IMR-90 (cell line): ENCODE measurements around the gene HHIPL1. TPM values are rescaled to one million over a fixed set of nuclear protein-coding genes. Genes with fewer than 3 reads are reported as not detected.
A peak's percentile ranks its signal among the peaks of the same experiment; 100 is the strongest.

Experiments
- ATAC-seq: fragments of 200-7000 bp; cut with Tn5 transposase; 2 replicates; pipeline ENCODE4 v1.9.1; 2020; ENCODE audit warnings: low read depth, mild to moderate bottlenecking, moderate library complexity
- BruUV-seq: library from RNA; stranded (reverse); fragments of 400-500 nt; replicated peaks from 2 replicates; lab custom pipeline; 2021; lab: Mats Ljungman, UMichigan
- CTCF ChIA-PET: fragments of 300-600 bp; formaldehyde crosslinking; extraction: SDS; loops from one replicate; lab custom pipeline; 2021; ENCODE audit warnings: antibody characterized with exemption; lab: Yijun Ruan, JAX
- POLR2A ChIA-PET: fragments of 300-600 bp; sonication (Branson Sonifier 250); formaldehyde crosslinking; loops from one replicate; lab custom pipeline; 2022; ENCODE audit warnings: antibody characterized with exemption; ENCODE audit not compliant: unreplicated experiment; lab: Charles Lee
- DNase-seq: peaks from one replicate; pipeline ENCODE4 v3.0.0; 2013
- H2AFZ ChIP-seq: replicated peaks from 2 replicates; pipeline ENCODE3; 2013; ENCODE audit warnings: low read length, mild to moderate bottlenecking; ENCODE audit not compliant: poor library complexity
- H2AK5ac ChIP-seq: 2 replicates; pipeline ENCODE4 v1.6.1; 2013; ENCODE audit warnings: low read depth, low read length, inconsistent platforms
- H2AK9ac ChIP-seq: replicated peaks from 2 replicates; pipeline ENCODE3; 2013; ENCODE audit warnings: mild to moderate bottlenecking, low read depth, low read length, moderate library complexity; ENCODE audit not compliant: poor library complexity
- H2BK120ac ChIP-seq: 2 replicates; pipeline ENCODE4 v1.6.1; 2013; ENCODE audit warnings: low read depth, low read length, inconsistent platforms
- H2BK15ac ChIP-seq: 3 replicates; pipeline ENCODE4 v1.6.1; 2013; ENCODE audit warnings: low read depth, low read length, inconsistent platforms
- H2BK20ac ChIP-seq: 2 replicates; pipeline ENCODE4 v1.6.1; 2013; ENCODE audit warnings: low read depth, mild to moderate bottlenecking, inconsistent platforms, low read length, moderate library complexity
- H2BK5ac ChIP-seq: 2 replicates; pipeline ENCODE4 v1.6.1; 2013; ENCODE audit warnings: mild to moderate bottlenecking, low read depth, low read length, inconsistent platforms; ENCODE audit not compliant: poor library complexity, severe bottlenecking
- H3K14ac ChIP-seq: replicated peaks from 2 replicates; pipeline ENCODE4 v1.6.1; 2013; ENCODE audit warnings: low read depth, low read length, inconsistent platforms
- H3K18ac ChIP-seq: 2 replicates; pipeline ENCODE4 v1.6.1; 2013; ENCODE audit warnings: low read depth, low read length, control low read depth
- H3K23ac ChIP-seq: 2 replicates; pipeline ENCODE4 v1.6.1; 2013; ENCODE audit warnings: low read depth, low read length, inconsistent platforms
- H3K27ac ChIP-seq: 2 replicates; pipeline ENCODE4 v1.5.1; 2013; ENCODE audit warnings: mild to moderate bottlenecking, control low read depth, low read length; ENCODE audit not compliant: insufficient read depth
- H3K27me3 ChIP-seq: 2 replicates; pipeline ENCODE4 v1.6.1; 2013; ENCODE audit warnings: low read length; ENCODE audit not compliant: control insufficient read depth, insufficient read depth
- H3K36me3 ChIP-seq: 2 replicates; pipeline ENCODE4 v1.6.1; 2013; ENCODE audit warnings: low read length, mixed read lengths; ENCODE audit not compliant: control insufficient read depth, insufficient read depth
- H3K4ac ChIP-seq: 2 replicates; pipeline ENCODE4 v1.6.1; 2013; ENCODE audit warnings: low read depth, low read length, inconsistent platforms
- H3K4me1 ChIP-seq: 2 replicates; pipeline ENCODE4 v1.6.1; 2013; ENCODE audit warnings: low read length, mixed read lengths; ENCODE audit not compliant: control insufficient read depth, insufficient read depth
- H3K4me2 ChIP-seq: 2 replicates; pipeline ENCODE4 v1.6.1; 2013; ENCODE audit warnings: low read depth, mild to moderate bottlenecking, control low read depth, low read length, moderate library complexity
- H3K4me3 ChIP-seq: 2 replicates; pipeline ENCODE4 v1.5.1; 2013; ENCODE audit warnings: low read depth, mild to moderate bottlenecking, control low read depth, low read length, moderate library complexity; ENCODE audit not compliant: insufficient read depth
- H3K56ac ChIP-seq: 2 replicates; pipeline ENCODE4 v1.6.1; 2013; ENCODE audit warnings: low read length, inconsistent platforms; ENCODE audit not compliant: insufficient read depth; ENCODE audit errors: extremely low read depth
- H3K79me1 ChIP-seq, 2 experiments: 2 replicates each; pipeline ENCODE4 v1.6.1; 2013; ENCODE audit warnings: low read length in 2 of 2, inconsistent platforms in 1 of 2, low read depth in 1 of 2
- H3K9ac ChIP-seq: 2 replicates; pipeline ENCODE4 v1.6.1; 2013; ENCODE audit warnings: low read depth, low read length, control low read depth
- H3K9me1 ChIP-seq: 2 replicates; pipeline ENCODE4 v1.6.1; 2013; ENCODE audit warnings: low read length, inconsistent platforms; ENCODE audit not compliant: insufficient read depth
- H3K9me3 ChIP-seq: 2 replicates; pipeline ENCODE4 v1.6.1; 2013; ENCODE audit warnings: low read length; ENCODE audit not compliant: control insufficient read depth, insufficient read depth
- H4K20me1 ChIP-seq: 2 replicates; pipeline ENCODE4 v1.6.1; 2013; ENCODE audit warnings: low read length, inconsistent platforms; ENCODE audit not compliant: insufficient read depth
- H4K5ac ChIP-seq: 2 replicates; pipeline ENCODE4 v1.6.1; 2013; ENCODE audit warnings: mild to moderate bottlenecking, low read depth, low read length, control low read depth
- H4K8ac ChIP-seq, 2 experiments: 2 replicates each; pipeline ENCODE4 v1.6.1; 2013; ENCODE audit warnings: low read depth in 2 of 2, low read length in 2 of 2, control low read depth in 1 of 2, inconsistent platforms in 1 of 2
- H4K91ac ChIP-seq: 2 replicates; pipeline ENCODE4 v1.6.1; 2013; ENCODE audit warnings: low read depth, low read length, inconsistent platforms; ENCODE audit not compliant: insufficient read depth
- CEBPB ChIP-seq: IDR thresholded peaks from 2 replicates; pipeline ENCODE4 v1.6.1; 2012; ENCODE audit warnings: low read depth, low read length, improper control_type of control experiment
- CHD1 ChIP-seq: IDR thresholded peaks from 2 replicates; pipeline ENCODE4 v1.6.1; 2012; ENCODE audit warnings: low read depth, low read length, improper control_type of control experiment
- CTCF ChIP-seq: conservative IDR thresholded peaks from 2 replicates; pipeline ENCODE4 v1.5.1; 2012; ENCODE audit warnings: mild to moderate bottlenecking, low read depth, low read length, improper control_type of control experiment
- FOS ChIP-seq: fragments of 150-350 bp; IDR thresholded peaks from 2 replicates; pipeline ENCODE4 v1.6.1; 2016; ENCODE audit warnings: low read depth, low read length
- MXI1 ChIP-seq: IDR thresholded peaks from 2 replicates; pipeline ENCODE4 v1.6.1; 2012; ENCODE audit warnings: low read depth, mild to moderate bottlenecking, low read length, moderate library complexity, borderline replicate concordance
- POLR2A ChIP-seq: IDR thresholded peaks from 2 replicates; pipeline ENCODE4 v1.6.1; 2012; ENCODE audit warnings: mild to moderate bottlenecking, low read depth, low read length
- RAD21 ChIP-seq: IDR thresholded peaks from 2 replicates; pipeline ENCODE4 v1.6.1; 2012; ENCODE audit warnings: low read length, improper control_type of control experiment
- RCOR1 ChIP-seq: IDR thresholded peaks from 2 replicates; pipeline ENCODE4 v1.6.1; 2012; ENCODE audit warnings: mild to moderate bottlenecking, low read length, improper control_type of control experiment; ENCODE audit not compliant: insufficient replicate concordance
- SMC3 ChIP-seq: fragments of 150-350 bp; IDR thresholded peaks from 2 replicates; pipeline ENCODE4 v1.6.1; 2016; ENCODE audit warnings: low read depth, mild to moderate bottlenecking, antibody characterized with exemption, low read length, moderate library complexity
- USF2 ChIP-seq: fragments of 150-350 bp; IDR thresholded peaks from 2 replicates; pipeline ENCODE4 v1.6.1; 2017; ENCODE audit warnings: mild to moderate bottlenecking, antibody characterized with exemption, low read length, low read depth
- WGBS, 2 experiments: methylation state at CpG; one replicate each; pipeline versions ENCODE4 v1.1.5 to v1.1.7; 2013; ENCODE audit warnings: missing lambda C conversion rate in 2 of 2; ENCODE audit not compliant: insufficient read length in 1 of 2; ENCODE audit errors: extremely low coverage in 2 of 2; 5-methylcytosine and 5-hydroxymethylcytosine counted together
- dilution Hi-C: fragments of 300-500 bp; cut with HindIII; formaldehyde crosslinking; loops from one replicate; pipeline ENCODE4 v1.14.3; 2018; ENCODE audit warnings: low sequenced_read_pairs; ENCODE audit not compliant: unreplicated experiment
- in situ Hi-C: fragments of 300-500 bp; cut with MboI; formaldehyde crosslinking; loops from 3 replicates; pipeline ENCODE4 v1.14.3; 2019; ENCODE audit warnings: low sequenced_read_pairs, inconsistent platforms, mixed read lengths
- intact Hi-C: fragments of 100-400 bp; cut with micrococcal nuclease; formaldehyde crosslinking; loops from 2 replicates; pipeline ENCODE4 v1.10.0; 2022
- polyA plus RNA-seq, 3 experiments: library from polyadenylated mRNA; depleted of rRNA; stranded (reverse); fragments of >200 nt; gene quantifications; 2 replicates each; pipeline ENCODE4 v1.2.3, GENCODE V29; 2012; ENCODE audit warnings: low replicate concordance in 1 of 3
- total RNA-seq: library from RNA; depleted of rRNA; stranded (reverse); fragments of >200 nt; gene quantifications from 2 replicates; pipeline ENCODE4 v1.2.3, GENCODE V29; 2012

HHIPL1 gene
- total and polyA plus RNA-seq, 2 of the 4 experiments (the other 2 are of a cell fraction) = 0.65 to 0.72 TPM

- Histone ChIP-seq H3K27me3 (no peaks in the 10 kb centered on the region), H3K18ac (no peak overlapping the region), H2BK20ac (no peak overlapping the region; the same call in 1 of the 2 replicates), H4K5ac (no peak overlapping the region), H3K9ac (no peak overlapping the region), H3K4me2 (no peak overlapping the region), H3K14ac (no peak overlapping the region), H3K23ac (0 out of 2 replicates have a peak overlapping the region, but pooled peaks have one; percentile 35), H3K79me1 (peaks cover 0 to 1% of the 10 kb centered on the region in 2 experiments; a peak in 1 of 4 replicates), H4K20me1 (no peaks in the 10 kb centered on the region), H3K4me3 (no peak overlapping the region), H2BK15ac (no peak overlapping the region), H3K9me3 (no peaks in the 10 kb centered on the region), H3K27ac (no peak overlapping the region), H4K8ac (no peak overlapping the region), H3K4ac (no peak overlapping the region), H2AK9ac (peak overlapping the region; percentile 52), H2AFZ (peak overlapping the region; percentile 10), H2BK120ac (no peak overlapping the region), H3K36me3 (no peaks in the 10 kb centered on the region), H3K4me1 (peaks cover 18% of the 10 kb centered on the region), H4K91ac (no peak overlapping the region), H3K56ac (no peak overlapping the region), H2AK5ac (peak overlapping the region; percentile 64), H3K9me1 (peaks cover 11% of the 10 kb centered on the region), H2BK5ac (no peak overlapping the region)
- intact Hi-C loops (loop anchor here (5.0 kb wide), 1 partner anchor 235 kb away; no protein-coding TSS in a partner anchor), in situ Hi-C loops (no loop called here), dilution Hi-C loops (no loop called here)
- CTCF ChIA-PET = interaction anchor here (0.7 to 1.0 kb wide), 3 partner anchors 21 to 105 kb away, joined by 3 to 4 read pairs (median 3); no protein-coding TSS in a partner anchor
- no TSS peak for BruUV-seq
- DNase-seq (no peak), ATAC-seq (no peak)
- POLR2A ChIA-PET = no interaction called here
- no peak for TF ChIP-seq CEBPB
- no peak for TF ChIP-seq RAD21
- no peak for TF ChIP-seq CTCF
- TF ChIP-seq FOS = no peak
- TF ChIP-seq MXI1 = no peak
- TF ChIP-seq USF2 = no peak
- TF ChIP-seq RCOR1 = no peak
- no peak for TF ChIP-seq CHD1
- TF ChIP-seq SMC3 = no peak
- no peak for TF ChIP-seq POLR2A
- WGBS, 2 experiments = 77% methylated on average over 5 of the region's 13 CpGs; no CpG with 5 or more reads in 1 of the 2 experiments
These were observed 17.2 kb upstream of the HHIPL1 start for GRCh38 chr14:99627510-99628381.
